Dedifferentiated amniotic fluid mesenchymal stem cell (primary cell): ENCODE results near the gene XRN2.

Experiments used
- DNase-seq: peaks from one replicate; pipeline ENCODE4 v3.0.0-alpha.2; 2016; ENCODE audit errors: extremely low spot score

XRN2 gene

DNA sequence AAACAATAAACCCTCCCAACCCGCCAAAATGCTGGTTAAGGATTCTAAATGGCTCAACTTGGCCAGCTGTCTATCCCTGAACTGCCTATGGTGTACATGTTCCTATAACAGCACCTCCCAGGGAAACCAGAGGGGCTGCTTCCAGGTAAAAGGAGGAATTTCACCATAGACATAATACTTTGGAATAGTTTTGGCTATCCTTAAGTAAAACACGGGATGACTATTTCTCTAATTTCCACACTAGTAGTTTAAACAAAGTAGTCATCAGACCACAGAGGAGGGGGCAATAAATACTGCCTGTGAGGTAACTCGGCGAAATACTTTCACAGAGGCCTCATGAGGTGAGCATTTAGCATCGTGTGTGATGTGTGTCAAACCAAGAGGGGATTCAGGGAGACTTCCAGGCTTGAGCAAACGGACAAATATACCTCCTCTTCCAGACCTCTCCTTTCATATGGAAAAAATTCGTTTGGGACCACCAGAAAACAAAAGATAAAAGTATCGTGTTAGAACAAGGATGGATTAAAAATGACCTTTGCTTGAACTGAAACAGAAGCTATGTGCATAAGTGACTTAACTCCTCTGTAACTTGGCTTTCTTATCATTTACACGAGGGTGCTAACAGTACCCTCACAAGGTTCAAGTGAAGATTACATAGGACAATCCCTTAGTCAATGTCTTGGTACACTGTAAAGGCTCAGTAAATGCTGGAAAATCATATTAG is 1.0 kb upstream of the XRN2 start:
- DNase-seq, result peak; percentile 11

- DNase-seq, result peak; percentile 16
Observed at GRCh38 chr20:21302664-21303060, 469 bp upstream of the XRN2 start.

GRCh38 chr20:21303872-21304586 is 898 bp downstream of the XRN2 start:
- DNase-seq, result peak; percentile 14

DNA sequence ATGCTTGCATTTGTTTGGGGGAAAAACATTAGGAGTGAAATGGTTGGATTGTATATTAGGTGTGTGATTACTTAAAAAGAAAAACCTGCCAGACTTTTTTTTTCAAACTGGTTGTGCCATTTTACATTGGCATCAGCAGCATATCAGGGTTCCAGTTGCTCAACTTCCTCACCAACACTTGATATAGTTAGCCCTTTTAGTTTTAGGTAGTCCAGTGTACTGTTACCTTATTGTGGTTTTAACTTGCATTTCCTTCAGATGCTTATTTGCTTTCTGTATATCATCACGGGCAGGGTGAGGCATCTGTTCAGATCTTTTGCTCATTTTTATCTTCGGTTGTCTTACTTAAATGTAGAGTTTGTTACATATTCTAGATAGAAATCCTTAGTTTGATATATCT is 5.2 kb downstream of the XRN2 start:
- no peak for DNase-seq

- DNase-seq, result no peak
Observed at GRCh38 chr20:21309678-21310467, 6.7 kb downstream of the XRN2 start.

- DNase-seq, result no peak
Observed at GRCh38 chr20:21312813-21313474, 9.8 kb downstream of the XRN2 start.

DNA sequence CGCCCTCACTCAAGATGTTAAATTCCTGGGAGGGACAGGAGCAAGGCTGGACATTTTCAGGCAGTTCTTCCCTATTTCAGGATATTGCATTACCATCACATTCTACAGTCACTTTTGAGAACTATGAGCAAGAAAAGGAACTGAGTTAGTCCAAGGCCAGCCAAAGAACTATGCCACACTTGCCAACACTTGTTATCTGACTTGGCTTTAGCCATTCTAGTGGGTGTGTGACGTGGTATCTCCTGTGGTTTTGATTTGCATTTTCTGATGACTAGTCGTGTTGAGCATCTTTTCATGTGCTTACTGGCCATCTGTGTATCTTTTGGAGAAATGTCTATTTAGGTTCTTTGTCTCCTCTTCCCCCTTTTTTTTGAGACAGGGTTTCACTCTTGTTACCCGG is 12.0 kb downstream of the XRN2 start:
- DNase-seq, result peak; percentile 21

GRCh38 chr20:21322083-21322710 is 19.1 kb downstream of the XRN2 start:
- DNase-seq, result no peak

- no peak for DNase-seq
Observed at GRCh38 chr20:21322921-21323331, 19.8 kb downstream of the XRN2 start.

- no peak for DNase-seq
Observed at GRCh38 chr20:21323640-21324039, 20.5 kb downstream of the XRN2 start.

- DNase-seq, result no peak
Observed at GRCh38 chr20:21324126-21324525, 21.0 kb downstream of the XRN2 start.

GRCh38 chr20:21325296-21325695 is 22.2 kb downstream of the XRN2 start:
- no peak for DNase-seq

DNA sequence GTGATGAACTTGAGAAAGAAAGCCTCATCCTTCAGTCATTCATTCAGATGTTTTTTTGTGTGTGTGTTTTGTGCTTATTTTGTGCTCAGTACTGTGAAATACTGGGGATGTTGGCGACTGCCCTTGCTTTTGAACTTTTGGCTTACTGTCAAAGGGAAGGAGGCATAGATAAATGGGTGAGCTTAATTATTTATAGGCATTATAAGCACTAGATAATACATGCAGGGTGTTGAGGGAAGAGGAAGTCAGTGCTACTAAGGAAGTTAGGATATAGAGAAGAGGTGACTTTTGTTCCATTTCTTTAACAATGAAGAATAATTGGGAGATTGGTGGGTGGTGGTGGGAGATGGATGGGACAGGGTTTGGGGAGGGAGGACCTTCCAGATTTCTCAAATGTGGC is 23.6 kb downstream of the XRN2 start:
- DNase-seq, result no peak

- DNase-seq, result no peak
Observed at GRCh38 chr20:21336455-21337151, 33.5 kb downstream of the XRN2 start.

GRCh38 chr20:21338291-21338690 is 35.2 kb downstream of the XRN2 start:
- no peak for DNase-seq

DNA sequence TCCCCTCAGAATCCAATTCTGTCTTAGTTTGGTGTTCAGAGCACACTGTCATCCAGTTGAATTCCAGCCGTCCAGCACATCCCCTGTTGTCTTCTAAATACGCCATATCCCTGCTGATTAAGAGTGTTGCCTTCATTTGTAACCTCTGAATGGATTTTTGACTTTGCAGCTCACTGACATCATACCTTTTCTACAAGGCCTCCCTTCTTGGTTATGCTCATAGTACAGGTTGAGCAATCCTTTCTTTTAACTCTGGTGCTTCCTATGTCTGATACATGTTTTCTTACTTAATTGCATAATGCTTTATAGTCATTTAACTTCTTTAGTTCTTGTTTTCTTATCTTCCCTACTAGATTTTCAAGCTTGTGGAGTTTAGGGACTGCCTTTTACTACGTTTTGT is 36.4 kb downstream of the XRN2 start:
- no peak for DNase-seq

DNA sequence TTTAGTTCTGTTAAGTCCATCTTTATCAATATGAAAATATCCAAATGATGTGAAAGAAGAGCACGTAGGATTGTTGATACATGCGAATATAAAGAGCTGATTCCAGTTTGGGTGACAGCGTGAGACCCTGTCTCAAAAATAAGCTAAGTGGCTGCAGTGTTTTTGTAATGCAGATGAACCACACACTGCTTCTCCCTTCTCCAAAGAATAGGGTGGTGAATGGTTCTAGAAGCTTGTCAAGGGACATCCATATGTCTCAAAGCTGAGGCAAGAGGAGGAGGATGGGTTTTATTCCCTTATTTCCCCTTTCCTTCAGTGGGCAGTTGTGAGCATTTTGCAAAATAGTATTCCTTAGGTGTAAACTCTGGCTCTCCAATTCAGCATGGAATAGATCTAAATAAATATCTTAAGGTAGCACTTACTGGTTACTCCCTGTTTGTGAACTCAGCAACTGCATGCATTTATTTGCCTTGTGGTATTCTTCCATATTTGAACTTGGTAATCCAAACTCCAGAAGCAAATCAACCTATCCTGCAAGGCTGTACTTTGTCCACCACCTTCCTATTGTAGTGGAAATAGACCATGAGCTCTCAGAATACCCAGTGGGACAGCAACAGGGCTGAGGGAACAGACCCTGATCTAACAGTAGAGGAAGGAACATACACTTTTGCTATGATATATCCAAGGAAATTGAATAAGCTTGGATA is 38.0 kb downstream of the XRN2 start:
- no peak for DNase-seq

GRCh38 chr20:21342656-21343345 is 39.7 kb downstream of the XRN2 start:
- no peak for DNase-seq

GRCh38 chr20:21344206-21344900 is 41.2 kb downstream of the XRN2 start:
- no peak for DNase-seq
